Measurements from ENCODE around the gene ASB13. TPM values are rescaled to one million over a fixed set of nuclear protein-coding genes. Genes with fewer than 3 reads are reported as not detected.

ASB13 gene
- total RNA-seq, 1 experiment from 2014 or later = 18.4 TPM

GRCh38 chr10:5645375-5645774 lies 21.0 kb downstream of the ASB13 start:
- intact Hi-C loops (cut with micrococcal nuclease; ENCODE audit: unreplicated experiment) (no loop called here), in situ Hi-C loops (cut with HindIII; ENCODE audit: low pct_unique_long_range_greater_than_20kb, low sequenced_read_pairs) (no loop called here)
- ATAC-seq (no peak), DNase-seq (ENCODE audit: low read depth, low spot score) (no peak)
- Histone ChIP-seq H3K27me3 (ENCODE audit: control insufficient read depth, insufficient read depth, low read length) (no peaks in the 10 kb centered on the region), H3K27ac (ENCODE audit: low read length) (no peak overlapping the region), H3K9me3 (ENCODE audit: control insufficient read depth, insufficient read depth, low read depth, low read length) (no peaks in the 10 kb centered on the region), H3K4me1 (ENCODE audit: control insufficient read depth, insufficient read depth, low read length) (no peaks in the 10 kb centered on the region), H3K36me3 (ENCODE audit: control insufficient read depth, insufficient read depth, low read length) (no peaks in the 10 kb centered on the region), H3K4me3 (ENCODE audit: low read depth in 2 of 2, low read length in 2 of 2) (no peak overlapping the region)
- ChIA-PET POLR2A (no interaction called here), CTCF (interaction anchor here (0.6 kb wide), 1 partner anchor 63 kb away, joined by 4 read pairs; no protein-coding TSS in a partner anchor)
- TF ChIP-seq REST (IDR thresholded peaks at IDR 0.05; ENCODE audit: insufficient read depth in 1 of 2, low read depth in 2 of 2, low read length in 1 of 2) = no peak
- TF ChIP-seq CTCF (IDR thresholded peaks at IDR 0.05) = no peak
- no peak for TF ChIP-seq TCF7L2 (IDR thresholded peaks at IDR 0.05; ENCODE audit: low read depth, low read length)
- TF ChIP-seq SIN3A (IDR thresholded peaks at IDR 0.05; ENCODE audit: borderline replicate concordance, insufficient read depth, low read depth, low read length) = no peak
- no peak for TF ChIP-seq POLR2AphosphoS5 (IDR thresholded peaks at IDR 0.05; ENCODE audit: low read depth, low read length)
- no TSS peak for BruUV-seq (replicated peaks)

GRCh38 chr10:5644930-5645329 lies 21.5 kb downstream of the ASB13 start:
- POLR2A ChIA-PET = interaction anchor here (0.6 kb wide), 1 partner anchor 142 kb away, joined by 5 read pairs; no protein-coding TSS in a partner anchor
- Histone ChIP-seq H3K36me3 (ENCODE audit: control insufficient read depth, insufficient read depth, low read length) (no peaks in the 10 kb centered on the region), H3K27me3 (ENCODE audit: control insufficient read depth, insufficient read depth, low read length) (no peaks in the 10 kb centered on the region), H3K4me1 (ENCODE audit: control insufficient read depth, insufficient read depth, low read length) (no peaks in the 10 kb centered on the region), H3K9me3 (ENCODE audit: control insufficient read depth, insufficient read depth, low read depth, low read length) (no peaks in the 10 kb centered on the region), H3K27ac (ENCODE audit: low read length) (no peak overlapping the region), H3K4me3 (ENCODE audit: low read depth in 2 of 2, low read length in 2 of 2) (no peak overlapping the region)
- CTCF ChIA-PET = interaction anchor here (0.6 to 0.7 kb wide), 2 partner anchors 62 to 144 kb away, joined by 4 to 5 read pairs; no protein-coding TSS in a partner anchor
- BruUV-seq (replicated peaks) = no TSS peak
- ATAC-seq (no peak), DNase-seq (ENCODE audit: low read depth, low spot score) (no peak)
- intact Hi-C loops (cut with micrococcal nuclease; ENCODE audit: unreplicated experiment) (no loop called here), in situ Hi-C loops (cut with HindIII; ENCODE audit: low pct_unique_long_range_greater_than_20kb, low sequenced_read_pairs) (no loop called here)
- TF ChIP-seq REST (IDR thresholded peaks at IDR 0.05; ENCODE audit: insufficient read depth in 1 of 2, low read depth in 2 of 2, low read length in 1 of 2) = no peak
- no peak for TF ChIP-seq POLR2AphosphoS5 (IDR thresholded peaks at IDR 0.05; ENCODE audit: low read depth, low read length)
- TF ChIP-seq TCF7L2 (IDR thresholded peaks at IDR 0.05; ENCODE audit: low read depth, low read length) = no peak
- TF ChIP-seq CTCF (IDR thresholded peaks at IDR 0.05) = no peak
- TF ChIP-seq SIN3A (IDR thresholded peaks at IDR 0.05; ENCODE audit: borderline replicate concordance, insufficient read depth, low read depth, low read length) = no peak
